K562 (cell line): Measurements from ENCODE around the gene MINPP1. TPM values are rescaled to one million over a fixed set of nuclear protein-coding genes. Genes with fewer than 3 reads are reported as not detected.

Experiments used
- CEBPB ChIP-seq: fragments of 450-650 bp; IDR thresholded peaks from 2 replicates; pipeline ENCODE4 v1.6.1; 2016; ENCODE audit warnings: missing genetic modification characterization, missing compliant biosample characterization
- EP300 ChIP-seq: IDR thresholded peaks from 2 replicates; pipeline ENCODE4 v1.6.1; 2012; ENCODE audit warnings: low read length, improper control_type of control experiment
- FOXA3 ChIP-seq, 2 experiments: fragments of 450-650 bp in 1 of 2; sonication (generic) in 1 of 2; formaldehyde crosslinking; IDR thresholded peaks in 1 of 2; conservative IDR thresholded peaks in 1 of 2; 2 replicates each; pipeline versions ENCODE4 v1.4.0 to v1.8.0; 2020 to 2022; ENCODE audit warnings: mild to moderate bottlenecking in 2 of 2, missing genetic modification reagents in 1 of 2
- GABPA ChIP-seq: fragments of 200-800 bp; sonication (Bioruptor generic); conservative IDR thresholded peaks from 2 replicates; pipeline ENCODE4 v1.6.1; 2016; ENCODE audit warnings: low read depth, missing genetic modification characterization, missing compliant biosample characterization
- HOXB6 ChIP-seq: fragments of 250-450 bp; sonication (Bioruptor Pico); IDR thresholded peaks from 2 replicates; pipeline ENCODE4 v1.5.1; 2022; ENCODE audit warnings: mild to moderate bottlenecking, borderline replicate concordance
- MED1 ChIP-seq: sonication (generic); formaldehyde crosslinking; IDR thresholded peaks from 2 replicates; pipeline ENCODE4 v1.8.1; 2023; ENCODE audit warnings: missing genetic modification reagents, borderline replicate concordance
- NFIC ChIP-seq: fragments of 450-650 bp; IDR thresholded peaks from 2 replicates; pipeline ENCODE4 v1.6.1; 2017; ENCODE audit warnings: mild to moderate bottlenecking, inconsistent platforms
- POLR2AphosphoS5 ChIP-seq: IDR thresholded peaks from 2 replicates; pipeline ENCODE4 v1.6.1; 2011; ENCODE audit warnings: mild to moderate bottlenecking, low read depth, low read length, moderate library complexity; ENCODE audit not compliant: control insufficient read depth, insufficient read depth
- SRSF1 ChIP-seq: fragments of 200-400 bp; formaldehyde crosslinking; IDR thresholded peaks from 2 replicates; pipeline ENCODE4 v1.6.1; 2017; ENCODE audit warnings: mild to moderate bottlenecking, low read depth, low read length, moderate library complexity
- ZKSCAN1 ChIP-seq: fragments of 150-350 bp; IDR thresholded peaks from 2 replicates; pipeline ENCODE4 v1.6.1; 2016; ENCODE audit warnings: low read depth, low read length
- ZNF316 ChIP-seq: fragments of 450-650 bp; IDR thresholded peaks from 2 replicates; pipeline ENCODE4 v1.6.1; 2016
- polyA plus RNA-seq, 8 experiments: library from polyadenylated mRNA; depleted of rRNA in 4 of 8; stranded (reverse) in 5 of 8; unstranded in 3 of 8; fragments of >200 nt; fragmentation: Nextera tagmentation in 2 of 8; fragmentation: Illumina TruSeq in 1 of 8; extraction: Ambion mirVana in 2 of 8; extraction: Trizol in 1 of 8; gene quantifications; 2 replicates each; pipeline versions ENCODE4 v1.2.1 to v1.2.3, GENCODE V29; 2011 to 2014; ENCODE audit warnings: inconsistent platforms in 1 of 8, missing spikeins in 1 of 8
- total RNA-seq, 7 experiments: library from RNA; depleted of rRNA in 6 of 7; stranded (reverse); fragments of >200 nt in 6 of 7; fragmentation: Illumina TruSeq in 2 of 7; extraction: Trizol in 2 of 7; gene quantifications; 2 replicates each; pipeline versions ENCODE4 v1.2.1 to v1.2.3, GENCODE V29; 2011 to 2021; ENCODE audit warnings: low replicate concordance in 1 of 7
- TF ChIP-seq, protein P1 (sequence below): fragments of 250-450 bp; sonication (Bioruptor Pico); IDR thresholded peaks from 2 replicates; pipeline ENCODE4 v1.5.0; 2021; ENCODE audit warnings: mild to moderate bottlenecking, borderline replicate concordance
- TF ChIP-seq, protein P2 (sequence below): sonication (generic); formaldehyde crosslinking; IDR thresholded peaks from 2 replicates; pipeline ENCODE4 v1.8.0; 2022; ENCODE audit warnings: missing genetic modification reagents, mild to moderate bottlenecking, borderline replicate concordance
- TF ChIP-seq, protein P3 (sequence below), 2 experiments: fragments of 150-350 bp in 1 of 2; IDR thresholded peaks; 2 replicates each; pipeline ENCODE4 v1.6.1; 2012 to 2016; ENCODE audit warnings: low read depth in 2 of 2, low read length in 2 of 2, mild to moderate bottlenecking in 1 of 2, moderate library complexity in 1 of 2
- TF ChIP-seq, protein P4 (sequence below), 2 experiments: IDR thresholded peaks; 2 replicates each; pipeline ENCODE4 v1.6.1; 2012; ENCODE audit warnings: improper control_type of control experiment in 2 of 2, low read depth in 2 of 2, low read length in 2 of 2, borderline replicate concordance in 1 of 2
- TF ChIP-seq, protein P5 (sequence below): fragments of 250-450 bp; sonication (Bioruptor Pico); IDR thresholded peaks from 2 replicates; pipeline ENCODE4 v1.4.0; 2020

MINPP1 gene
- total and polyA plus RNA-seq, 9 of the 15 experiments (the other 6 are each of a cell fraction or from before 2014, with no cell fraction given), result 11.5 to 44.5 (median 27.1) TPM

DNA sequence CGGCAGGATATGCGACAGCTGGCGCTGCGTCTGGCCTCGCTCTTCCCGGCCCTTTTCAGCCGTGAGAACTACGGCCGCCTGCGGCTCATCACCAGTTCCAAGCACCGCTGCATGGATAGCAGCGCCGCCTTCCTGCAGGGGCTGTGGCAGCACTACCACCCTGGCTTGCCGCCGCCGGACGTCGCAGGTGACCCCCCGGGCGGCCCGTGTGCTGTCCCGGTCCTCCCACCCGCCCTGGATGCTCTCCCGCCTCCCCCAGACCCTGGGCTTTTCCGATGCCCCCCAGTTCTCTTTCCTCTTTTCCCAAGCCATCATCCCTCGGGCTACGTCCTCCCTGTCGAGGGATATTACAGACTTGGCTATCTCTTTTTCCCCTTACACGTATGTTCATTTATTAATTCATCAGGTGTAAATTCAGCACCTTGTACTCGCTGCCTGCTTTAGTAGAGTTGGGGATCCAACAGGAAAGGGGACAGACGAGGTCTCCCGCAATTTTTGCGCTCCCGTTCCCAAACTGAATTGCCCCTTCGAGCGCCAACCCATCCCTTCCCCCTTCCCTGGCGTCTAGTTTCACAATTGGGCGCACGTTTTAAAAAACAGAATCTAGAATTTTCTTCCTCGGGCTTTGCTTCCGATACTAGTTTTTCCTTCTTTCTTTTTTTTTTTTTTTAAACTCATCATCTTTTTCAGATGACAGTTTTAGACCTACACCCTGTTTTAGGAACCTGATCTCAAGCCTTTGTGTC lies 846 bp downstream of the MINPP1 start (continued):
- TF ChIP-seq, protein P1, sequence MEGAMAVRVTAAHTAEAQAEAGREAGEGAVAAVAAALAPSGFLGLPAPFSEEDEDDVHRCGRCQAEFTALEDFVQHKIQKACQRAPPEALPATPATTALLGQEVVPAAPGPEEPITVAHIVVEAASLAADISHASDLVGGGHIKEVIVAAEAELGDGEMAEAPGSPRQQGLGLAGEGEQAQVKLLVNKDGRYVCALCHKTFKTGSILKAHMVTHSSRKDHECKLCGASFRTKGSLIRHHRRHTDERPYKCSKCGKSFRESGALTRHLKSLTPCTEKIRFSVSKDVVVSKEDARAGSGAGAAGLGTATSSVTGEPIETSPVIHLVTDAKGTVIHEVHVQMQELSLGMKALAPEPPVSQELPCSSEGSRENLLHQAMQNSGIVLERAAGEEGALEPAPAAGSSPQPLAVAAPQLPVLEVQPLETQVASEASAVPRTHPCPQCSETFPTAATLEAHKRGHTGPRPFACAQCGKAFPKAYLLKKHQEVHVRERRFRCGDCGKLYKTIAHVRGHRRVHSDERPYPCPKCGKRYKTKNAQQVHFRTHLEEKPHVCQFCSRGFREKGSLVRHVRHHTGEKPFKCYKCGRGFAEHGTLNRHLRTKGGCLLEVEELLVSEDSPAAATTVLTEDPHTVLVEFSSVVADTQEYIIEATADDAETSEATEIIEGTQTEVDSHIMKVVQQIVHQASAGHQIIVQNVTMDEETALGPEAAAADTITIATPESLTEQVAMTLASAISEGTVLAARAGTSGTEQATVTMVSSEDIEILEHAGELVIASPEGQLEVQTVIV (CRISPR knock-in tag), result no peak
- TF ChIP-seq, protein P2, sequence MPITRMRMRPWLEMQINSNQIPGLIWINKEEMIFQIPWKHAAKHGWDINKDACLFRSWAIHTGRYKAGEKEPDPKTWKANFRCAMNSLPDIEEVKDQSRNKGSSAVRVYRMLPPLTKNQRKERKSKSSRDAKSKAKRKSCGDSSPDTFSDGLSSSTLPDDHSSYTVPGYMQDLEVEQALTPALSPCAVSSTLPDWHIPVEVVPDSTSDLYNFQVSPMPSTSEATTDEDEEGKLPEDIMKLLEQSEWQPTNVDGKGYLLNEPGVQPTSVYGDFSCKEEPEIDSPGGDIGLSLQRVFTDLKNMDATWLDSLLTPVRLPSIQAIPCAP (CRISPR knock-in tag), result no peak
- TF ChIP-seq, protein P3, sequence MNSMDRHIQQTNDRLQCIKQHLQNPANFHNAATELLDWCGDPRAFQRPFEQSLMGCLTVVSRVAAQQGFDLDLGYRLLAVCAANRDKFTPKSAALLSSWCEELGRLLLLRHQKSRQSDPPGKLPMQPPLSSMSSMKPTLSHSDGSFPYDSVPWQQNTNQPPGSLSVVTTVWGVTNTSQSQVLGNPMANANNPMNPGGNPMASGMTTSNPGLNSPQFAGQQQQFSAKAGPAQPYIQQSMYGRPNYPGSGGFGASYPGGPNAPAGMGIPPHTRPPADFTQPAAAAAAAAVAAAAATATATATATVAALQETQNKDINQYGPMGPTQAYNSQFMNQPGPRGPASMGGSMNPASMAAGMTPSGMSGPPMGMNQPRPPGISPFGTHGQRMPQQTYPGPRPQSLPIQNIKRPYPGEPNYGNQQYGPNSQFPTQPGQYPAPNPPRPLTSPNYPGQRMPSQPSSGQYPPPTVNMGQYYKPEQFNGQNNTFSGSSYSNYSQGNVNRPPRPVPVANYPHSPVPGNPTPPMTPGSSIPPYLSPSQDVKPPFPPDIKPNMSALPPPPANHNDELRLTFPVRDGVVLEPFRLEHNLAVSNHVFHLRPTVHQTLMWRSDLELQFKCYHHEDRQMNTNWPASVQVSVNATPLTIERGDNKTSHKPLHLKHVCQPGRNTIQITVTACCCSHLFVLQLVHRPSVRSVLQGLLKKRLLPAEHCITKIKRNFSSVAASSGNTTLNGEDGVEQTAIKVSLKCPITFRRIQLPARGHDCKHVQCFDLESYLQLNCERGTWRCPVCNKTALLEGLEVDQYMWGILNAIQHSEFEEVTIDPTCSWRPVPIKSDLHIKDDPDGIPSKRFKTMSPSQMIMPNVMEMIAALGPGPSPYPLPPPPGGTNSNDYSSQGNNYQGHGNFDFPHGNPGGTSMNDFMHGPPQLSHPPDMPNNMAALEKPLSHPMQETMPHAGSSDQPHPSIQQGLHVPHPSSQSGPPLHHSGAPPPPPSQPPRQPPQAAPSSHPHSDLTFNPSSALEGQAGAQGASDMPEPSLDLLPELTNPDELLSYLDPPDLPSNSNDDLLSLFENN (IDR thresholded peaks at IDR 0.05; ENCODE audit: low read depth in 2 of 2, low read length in 2 of 2), result no peak
- no peak for TF ChIP-seq HOXB6 (CRISPR knock-in tag)
- no peak for TF ChIP-seq FOXA3 (CRISPR knock-in tag; conservative IDR thresholded peaks at IDR 0.05 in 1 of 2, IDR thresholded peaks at IDR 0.05 in 1 of 2)
- TF ChIP-seq NFIC, result peak; percentile 10; the same call in 1 of the 2 replicates
- TF ChIP-seq POLR2AphosphoS5, result no peak
- TF ChIP-seq, protein P4, sequence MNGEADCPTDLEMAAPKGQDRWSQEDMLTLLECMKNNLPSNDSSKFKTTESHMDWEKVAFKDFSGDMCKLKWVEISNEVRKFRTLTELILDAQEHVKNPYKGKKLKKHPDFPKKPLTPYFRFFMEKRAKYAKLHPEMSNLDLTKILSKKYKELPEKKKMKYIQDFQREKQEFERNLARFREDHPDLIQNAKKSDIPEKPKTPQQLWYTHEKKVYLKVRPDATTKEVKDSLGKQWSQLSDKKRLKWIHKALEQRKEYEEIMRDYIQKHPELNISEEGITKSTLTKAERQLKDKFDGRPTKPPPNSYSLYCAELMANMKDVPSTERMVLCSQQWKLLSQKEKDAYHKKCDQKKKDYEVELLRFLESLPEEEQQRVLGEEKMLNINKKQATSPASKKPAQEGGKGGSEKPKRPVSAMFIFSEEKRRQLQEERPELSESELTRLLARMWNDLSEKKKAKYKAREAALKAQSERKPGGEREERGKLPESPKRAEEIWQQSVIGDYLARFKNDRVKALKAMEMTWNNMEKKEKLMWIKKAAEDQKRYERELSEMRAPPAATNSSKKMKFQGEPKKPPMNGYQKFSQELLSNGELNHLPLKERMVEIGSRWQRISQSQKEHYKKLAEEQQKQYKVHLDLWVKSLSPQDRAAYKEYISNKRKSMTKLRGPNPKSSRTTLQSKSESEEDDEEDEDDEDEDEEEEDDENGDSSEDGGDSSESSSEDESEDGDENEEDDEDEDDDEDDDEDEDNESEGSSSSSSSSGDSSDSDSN (IDR thresholded peaks at IDR 0.05; ENCODE audit: borderline replicate concordance in 1 of 2, low read depth in 2 of 2, low read length in 2 of 2), result peak; percentile 86 to 91; a peak in 2 of 4 replicates
- TF ChIP-seq, protein P5, sequence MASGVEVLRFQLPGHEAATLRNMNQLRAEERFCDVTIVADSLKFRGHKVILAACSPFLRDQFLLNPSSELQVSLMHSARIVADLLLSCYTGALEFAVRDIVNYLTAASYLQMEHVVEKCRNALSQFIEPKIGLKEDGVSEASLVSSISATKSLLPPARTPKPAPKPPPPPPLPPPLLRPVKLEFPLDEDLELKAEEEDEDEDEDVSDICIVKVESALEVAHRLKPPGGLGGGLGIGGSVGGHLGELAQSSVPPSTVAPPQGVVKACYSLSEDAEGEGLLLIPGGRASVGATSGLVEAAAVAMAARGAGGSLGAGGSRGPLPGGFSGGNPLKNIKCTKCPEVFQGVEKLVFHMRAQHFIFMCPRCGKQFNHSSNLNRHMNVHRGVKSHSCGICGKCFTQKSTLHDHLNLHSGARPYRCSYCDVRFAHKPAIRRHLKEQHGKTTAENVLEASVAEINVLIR (CRISPR knock-in tag), result no peak
- no peak for TF ChIP-seq SRSF1
- TF ChIP-seq GABPA (tag), result no peak
- TF ChIP-seq CEBPB (tag), result peak; percentile 14; the same call in 1 of the 2 replicates
- no peak for TF ChIP-seq EP300
- TF ChIP-seq ZNF316, result no peak
- TF ChIP-seq ZKSCAN1, result no peak
- no peak for TF ChIP-seq MED1 (CRISPR knock-in tag)
